NCI-H345 (cell line): ENCODE data around the gene SH3BGRL.
"Not testable (repeated sequence)": the region's sequence is repeated elsewhere in the genome, so short reads cannot be mapped to it uniquely, and the experiment has no call there.

Source experiments
- DNase-seq: peaks from one replicate; lab custom pipeline; 2025; lab: John Stamatoyannopoulos, UW

SH3BGRL gene

DNA sequence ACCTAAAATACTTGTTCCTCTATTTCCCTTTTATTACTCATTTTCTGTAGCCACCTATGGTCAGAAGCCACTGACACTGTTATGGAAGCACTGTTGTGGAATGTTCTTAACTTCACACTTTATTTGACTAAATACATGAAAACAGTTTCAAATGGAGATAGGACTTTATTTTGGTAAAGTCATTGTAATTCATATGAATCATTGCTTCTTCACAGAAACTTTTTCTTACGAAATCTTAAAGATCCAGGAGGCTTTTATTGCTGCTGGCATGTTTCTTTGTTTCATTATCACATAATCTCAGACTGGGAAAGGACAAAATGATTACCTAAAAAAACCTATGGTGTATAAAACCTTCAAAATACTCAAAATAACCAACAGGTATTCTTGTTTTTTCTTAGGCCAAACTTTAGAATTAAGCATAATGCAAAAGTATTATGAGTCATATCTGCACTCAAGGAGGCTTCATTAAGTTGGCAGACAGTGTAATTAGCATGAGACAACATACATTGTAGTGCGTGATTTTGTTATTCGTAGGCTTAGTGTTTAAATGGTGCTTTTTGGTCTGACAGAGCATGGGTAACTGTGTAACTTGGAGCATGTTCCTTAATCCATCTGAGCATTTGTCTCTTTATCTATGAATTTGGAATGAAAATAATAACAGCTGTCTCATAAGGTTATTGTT, 58.0 kb downstream of the SH3BGRL start:
- DNase-seq, result no peak

DNA sequence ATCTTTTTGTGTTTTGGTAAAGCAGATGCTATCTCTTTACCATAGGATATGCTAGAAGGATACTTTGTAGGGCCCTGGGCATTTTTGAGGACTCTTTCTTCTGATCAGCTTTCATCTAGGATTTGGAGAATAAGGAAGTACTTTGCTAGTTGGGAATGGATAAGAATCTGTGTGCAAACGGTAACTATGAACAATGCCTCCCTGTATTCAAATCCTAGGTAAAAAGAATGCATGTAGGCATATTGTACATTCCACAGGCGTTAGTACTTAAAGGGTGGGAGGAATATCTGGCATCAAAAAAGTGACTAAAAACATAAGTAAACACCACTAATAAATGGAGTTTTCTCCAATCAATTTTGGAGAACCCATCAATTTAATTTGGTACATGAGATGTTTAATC, 59.7 kb downstream of the SH3BGRL start:
- no peak for DNase-seq

DNA sequence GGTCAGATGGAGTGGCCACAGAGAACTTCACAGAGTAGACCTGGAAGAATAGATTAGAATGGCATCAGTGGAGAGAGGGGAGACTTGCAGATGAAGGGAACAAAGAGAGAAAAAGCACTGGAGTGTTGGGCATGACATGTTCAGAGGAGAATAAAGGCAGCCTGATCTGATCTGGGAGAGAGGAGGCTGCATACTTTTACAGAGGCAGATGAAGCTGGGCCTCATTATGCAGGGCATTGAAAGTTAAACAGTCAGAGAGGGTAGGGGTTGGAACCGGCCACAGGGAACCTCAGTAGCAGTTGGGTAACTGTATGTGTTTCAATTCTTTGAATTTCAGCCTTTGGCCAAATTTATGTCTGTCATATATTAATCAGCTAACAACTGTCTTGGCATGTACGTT, 61.2 kb downstream of the SH3BGRL start:
- no peak for DNase-seq

GRCh38 chrX:81278616-81279015, 76.7 kb downstream of the SH3BGRL start:
- no peak for DNase-seq

- DNase-seq, result no peak
Measured at GRCh38 chrX:81280148-81280547, 78.2 kb downstream of the SH3BGRL start.

DNA sequence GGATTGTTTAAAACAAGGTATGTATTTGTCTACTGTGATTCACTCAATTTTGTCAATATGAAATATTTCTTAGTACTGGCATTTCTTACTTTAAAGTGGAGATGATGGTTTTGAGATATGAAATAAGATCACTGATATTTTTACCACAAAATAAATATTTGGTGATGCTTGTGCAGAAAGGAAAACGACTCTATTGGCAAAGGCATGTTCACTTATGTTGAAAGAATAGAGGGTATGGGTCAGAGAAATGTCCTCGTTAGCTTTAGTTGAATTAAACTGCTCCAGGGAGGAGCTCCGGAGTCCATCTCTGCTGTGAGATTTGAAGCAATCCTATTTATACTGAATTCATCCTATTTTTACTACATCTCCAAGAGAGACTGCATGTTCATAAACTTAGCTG, 84.2 kb downstream of the SH3BGRL start:
- DNase-seq, result no peak

- no peak for DNase-seq
Measured at GRCh38 chrX:81286608-81287007, 84.7 kb downstream of the SH3BGRL start.

DNA sequence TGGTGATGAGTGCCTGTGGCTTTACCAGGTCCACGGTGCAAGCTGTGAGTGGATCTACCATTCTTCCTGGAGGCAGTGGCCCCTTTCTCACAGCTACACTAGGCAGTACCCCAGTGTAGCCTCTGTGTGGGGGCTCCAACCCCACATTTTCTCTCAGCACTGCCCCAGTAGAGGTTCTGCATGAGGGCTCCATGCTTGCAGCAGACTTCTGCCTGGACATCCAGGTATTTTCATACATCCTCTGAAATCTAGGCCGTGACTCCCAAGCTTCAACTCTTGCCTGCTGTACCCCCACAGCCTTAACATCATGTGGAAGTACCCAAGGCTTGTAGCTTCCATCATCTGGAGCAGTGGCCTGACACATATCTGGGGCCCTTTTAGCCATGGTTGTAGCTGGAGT, 90.1 kb downstream of the SH3BGRL start:
- no peak for DNase-seq

DNA sequence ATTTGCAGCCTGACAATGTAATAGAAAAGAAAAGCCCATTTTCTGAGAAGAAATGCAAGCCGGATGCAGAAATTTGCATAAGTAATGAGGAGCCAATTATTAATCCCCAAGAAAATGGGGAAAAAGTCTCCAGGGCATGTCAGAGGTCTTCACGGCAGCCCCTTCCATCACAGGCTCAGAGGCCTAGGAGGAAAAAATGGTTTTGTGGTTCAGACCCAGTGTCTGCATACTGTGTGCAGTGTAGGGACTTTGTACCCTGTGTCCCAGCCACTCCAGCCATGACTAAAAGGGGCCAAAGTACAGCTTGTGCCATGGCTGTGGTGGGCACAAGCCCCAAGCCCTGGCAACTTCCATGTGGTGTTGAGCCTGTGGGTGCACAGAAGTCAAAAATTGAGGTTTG, 92.2 kb downstream of the SH3BGRL start:
- no peak for DNase-seq

GRCh38 chrX:81301877-81302276, 100.0 kb downstream of the SH3BGRL start:
- DNase-seq, result no peak

- no peak for DNase-seq
Measured at GRCh38 chrX:81304563-81304962, 102.7 kb downstream of the SH3BGRL start.

- DNase-seq, result no peak
Measured at GRCh38 chrX:81305240-81305639, 103.3 kb downstream of the SH3BGRL start.

DNA sequence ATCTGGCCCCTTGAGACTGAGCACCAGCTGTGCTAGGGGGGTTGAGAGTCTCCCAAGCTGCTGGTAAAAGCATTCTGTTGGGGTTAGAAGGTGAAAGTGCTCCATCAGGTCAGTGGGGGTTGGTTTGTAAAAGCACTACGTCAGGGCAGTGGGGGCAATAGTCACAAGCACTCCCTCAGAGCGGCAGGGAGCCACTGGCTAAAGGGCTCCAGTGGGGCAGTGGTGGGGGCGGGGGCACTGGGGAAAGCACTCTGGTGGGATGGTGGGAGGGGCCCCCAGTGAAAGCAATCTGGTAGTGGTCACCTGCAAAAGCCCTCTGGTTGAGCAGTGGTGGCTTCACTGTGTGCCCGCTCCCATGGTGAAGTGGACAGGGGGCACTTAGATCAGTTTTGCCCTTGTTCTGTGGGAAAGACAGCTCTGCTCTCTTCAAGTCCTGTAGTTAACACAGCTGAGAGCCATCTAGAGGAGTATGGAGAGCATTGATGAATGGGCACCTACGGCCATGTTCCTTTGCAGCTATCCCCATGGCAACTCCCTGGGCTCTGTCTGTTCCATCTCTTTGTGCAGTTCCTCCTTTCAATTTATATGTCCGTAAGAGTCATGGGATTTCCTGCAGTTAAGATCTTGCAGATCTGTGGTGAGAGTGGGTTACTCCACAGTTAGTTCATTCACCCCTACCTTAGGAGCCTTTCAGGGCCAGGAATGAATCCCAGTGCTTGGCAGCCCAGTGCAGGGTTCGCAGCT, 106.4 kb downstream of the SH3BGRL start:
- DNase-seq, result no peak

- no peak for DNase-seq
Measured at GRCh38 chrX:81316163-81316562, 114.3 kb downstream of the SH3BGRL start.

GRCh38 chrX:81331653-81332052, 129.8 kb downstream of the SH3BGRL start:
- DNase-seq, result not testable (repeated sequence)

GRCh38 chrX:81336455-81337152, 134.7 kb downstream of the SH3BGRL start:
- no peak for DNase-seq

DNA sequence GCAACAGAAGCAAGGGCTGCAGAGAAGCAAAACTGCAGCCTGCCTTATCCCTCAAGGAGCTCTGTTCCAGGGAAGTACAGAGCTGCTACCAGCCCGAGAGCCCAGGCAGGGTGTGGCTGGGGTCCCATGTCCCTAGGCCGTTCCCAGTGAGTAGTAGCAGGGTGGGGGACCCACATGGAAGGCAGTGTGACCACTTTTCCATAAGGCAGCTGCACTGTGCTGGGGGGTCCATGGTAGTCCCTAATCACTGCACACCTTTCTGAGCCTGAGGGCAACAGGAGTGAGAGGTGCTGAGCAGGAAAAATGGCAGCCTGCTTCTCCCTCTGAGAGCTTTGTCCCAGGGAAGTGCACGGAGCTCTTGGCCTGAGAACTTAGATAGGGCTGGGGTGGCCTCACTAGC, 135.9 kb downstream of the SH3BGRL start:
- DNase-seq, result no peak

DNA sequence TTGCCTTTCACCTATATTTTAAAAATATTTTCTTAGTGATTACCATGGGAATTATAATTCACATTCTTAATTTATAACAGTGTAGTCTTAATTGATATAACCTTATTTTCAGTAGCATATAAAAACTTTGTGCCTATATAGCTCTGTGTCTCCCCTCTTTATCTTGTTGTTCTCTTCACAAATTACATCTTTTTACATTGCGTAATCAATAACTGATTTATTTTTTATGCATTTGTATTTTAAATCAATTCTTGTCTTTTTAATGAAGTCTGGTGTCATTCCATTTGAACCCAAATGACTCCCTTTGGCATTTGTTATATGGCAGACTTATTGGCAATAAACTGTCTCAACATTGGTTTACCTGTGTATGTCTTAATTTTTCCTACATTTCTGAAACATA, 137.0 kb downstream of the SH3BGRL start:
- no peak for DNase-seq

DNA sequence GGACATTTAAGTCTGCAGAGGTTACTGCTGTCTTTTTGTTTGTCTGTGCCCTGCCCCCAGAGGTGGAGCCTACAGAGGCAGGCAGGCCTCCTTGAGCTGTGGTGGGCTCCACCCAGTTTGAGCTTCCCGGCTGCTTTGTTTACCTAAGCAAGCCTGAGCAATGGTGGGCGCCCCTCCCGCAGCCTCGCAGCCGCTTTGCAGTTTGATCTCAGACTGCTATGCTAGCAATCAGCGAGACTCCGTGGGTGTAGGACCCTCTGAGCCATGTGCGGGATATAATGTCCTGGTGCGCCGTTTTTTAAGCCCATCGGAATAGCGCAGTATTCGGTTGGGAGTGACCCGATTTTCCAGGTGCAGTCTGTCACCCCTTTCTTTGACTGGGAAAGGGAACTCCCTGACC, 143.4 kb downstream of the SH3BGRL start:
- DNase-seq, result not testable (repeated sequence)
